ENCODE results near the gene LENEP. TPM values are rescaled to one million over a fixed set of nuclear protein-coding genes. Genes with fewer than 3 reads are reported as not detected.

Gene LENEP
- polyA plus RNA-seq, 2 of the 4 experiments (the other 2 are of a cell fraction): not detected

DNA sequence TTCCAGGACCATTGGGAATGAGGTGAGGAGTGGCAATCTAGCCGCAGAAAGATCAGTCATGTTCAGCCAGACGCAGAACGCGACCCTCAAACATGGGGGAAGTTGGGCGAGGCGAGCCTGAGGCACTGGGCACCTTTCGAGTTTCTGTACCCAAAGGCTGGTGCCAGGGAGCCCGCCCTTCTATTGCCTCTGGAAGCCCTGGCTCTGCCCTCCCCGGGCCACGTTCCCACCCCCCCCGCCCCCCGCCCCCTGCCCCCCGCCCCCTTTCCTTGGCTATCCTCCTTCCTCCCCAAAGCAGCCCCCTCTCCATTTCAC lies 7.0 kb downstream of the LENEP start:
- no peaks in the 10 kb centered on the region for H3K9me3 ChIP-seq
- TF ChIP-seq GATA3 (IDR thresholded peaks at IDR 0.05; ENCODE audit: borderline replicate concordance) (no peak), POLR2A (IDR thresholded peaks at IDR 0.05; ENCODE audit: low read length) (0 out of 2 replicates have a peak, but pooled peaks have one; percentile 11), ZSCAN20 (CRISPR knock-in tag; IDR thresholded peaks at IDR 0.05) (no peak)
- 0% methylated on average over 9 of the region's 13 CpGs for WGBS (ENCODE audit: missing lambda C conversion rate)
- ChIA-PET POLR2A (interaction anchor here (1.8 to 4.8 kb wide), 4 partner anchors 17 to 30 kb away, joined by 7 to 52 read pairs (median 12); partner anchors contain the start of genes CKS1B, FLAD1 and SHC1), CTCF (interaction anchor here (0.5 kb wide), 1 partner anchor 89 kb away, joined by 3 read pairs; no protein-coding TSS in a partner anchor)
- peaks cover 36% of the 10 kb centered on the region for H3K4me1 ChIP-seq
- H3K4me3 ChIP-seq: peak overlapping the region; percentile 80
- H3K4me2 ChIP-seq: peak overlapping the region; percentile 99
- FAIRE-seq: no peak
- DNase-seq (ENCODE audit: low read depth in 1 of 2, low spot score in 1 of 2): peak in 1 of 2 experiments; percentile 55
- peak overlapping the region; percentile 98 to 100 for H3K27ac ChIP-seq
- ATAC-seq: peak in 1 of 2 experiments; percentile 0; a peak in 3 of 6 replicates

DNA sequence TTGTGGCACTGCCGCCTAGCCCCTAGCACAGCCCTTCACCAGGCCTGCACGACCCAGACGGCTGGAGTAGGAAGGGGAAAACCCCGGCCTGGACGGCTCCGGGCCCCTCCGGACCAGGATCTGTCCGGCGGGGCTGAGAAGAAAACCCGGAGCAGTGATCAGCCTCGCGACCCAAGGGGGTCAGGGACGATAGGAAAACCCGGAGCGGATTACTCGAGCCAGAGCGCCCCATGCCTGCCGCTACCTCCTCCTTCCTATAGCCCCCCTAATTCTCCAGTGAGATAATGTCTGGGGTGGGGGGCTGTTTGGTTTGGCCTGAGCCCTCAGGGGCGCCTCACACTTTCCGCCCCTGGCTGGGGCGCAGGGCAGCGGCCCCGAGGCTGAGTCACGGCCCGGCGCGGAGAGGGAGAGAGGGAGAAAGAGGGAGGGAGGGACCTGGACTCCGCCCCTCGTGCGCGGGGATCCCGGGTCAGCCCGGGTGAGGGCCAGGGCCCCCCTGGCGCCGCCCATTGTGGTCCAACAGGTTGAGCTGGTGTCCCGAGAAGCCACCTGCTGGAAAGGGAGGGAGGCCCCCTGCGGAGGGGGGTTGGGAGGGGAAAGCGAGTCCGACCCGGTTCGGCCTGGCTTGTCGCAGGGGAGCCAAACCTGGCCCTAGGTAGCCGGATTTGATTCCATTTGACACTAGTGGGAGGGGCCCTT lies 7.5 kb downstream of the LENEP start:
- ChIA-PET POLR2A (interaction anchor here (0.6 to 4.8 kb wide), 9 partner anchors 10 to 64 kb away, joined by 3 to 52 read pairs (median 5); partner anchors contain the start of genes CKS1B, FLAD1, PMVK and PYGO2), CTCF (no interaction called here)
- DNase-seq (ENCODE audit: low read depth in 1 of 2, low spot score in 1 of 2): peak; percentile 90 to 94
- peak; percentile 87 for TF ChIP-seq TFCP2L1 (CRISPR knock-in tag; IDR thresholded peaks at IDR 0.05)
- peak; percentile 56 for TF ChIP-seq MYC (IDR thresholded peaks at IDR 0.05; ENCODE audit: borderline replicate concordance, low read length)
- TF ChIP-seq ZFP36 (IDR thresholded peaks at IDR 0.05; ENCODE audit: borderline replicate concordance, partially characterized antibody): no peak
- TF ChIP-seq ZNF302 (CRISPR knock-in tag; IDR thresholded peaks at IDR 0.05): no peak
- peak; percentile 22 to 51; a peak in 2 of 5 replicates for TF ChIP-seq EP300 (IDR thresholded peaks at IDR 0.05)
- TF ChIP-seq TP53 (CRISPR knock-in tag; IDR thresholded peaks at IDR 0.05): no peak
- no peak for TF ChIP-seq NPAS2 (CRISPR knock-in tag; IDR thresholded peaks at IDR 0.05; ENCODE audit: borderline replicate concordance)
- TF ChIP-seq, protein P1, sequence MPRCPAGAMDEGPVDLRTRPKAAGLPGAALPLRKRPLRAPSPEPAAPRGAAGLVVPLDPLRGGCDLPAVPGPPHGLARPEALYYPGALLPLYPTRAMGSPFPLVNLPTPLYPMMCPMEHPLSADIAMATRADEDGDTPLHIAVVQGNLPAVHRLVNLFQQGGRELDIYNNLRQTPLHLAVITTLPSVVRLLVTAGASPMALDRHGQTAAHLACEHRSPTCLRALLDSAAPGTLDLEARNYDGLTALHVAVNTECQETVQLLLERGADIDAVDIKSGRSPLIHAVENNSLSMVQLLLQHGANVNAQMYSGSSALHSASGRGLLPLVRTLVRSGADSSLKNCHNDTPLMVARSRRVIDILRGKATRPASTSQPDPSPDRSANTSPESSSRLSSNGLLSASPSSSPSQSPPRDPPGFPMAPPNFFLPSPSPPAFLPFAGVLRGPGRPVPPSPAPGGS (IDR thresholded peaks at IDR 0.05): peak; percentile 63; the same call in 1 of the 3 replicates
- peak; percentile 81 for TF ChIP-seq FOSL2 (IDR thresholded peaks at IDR 0.05)
- TF ChIP-seq FOSL2 (CRISPR knock-in tag; IDR thresholded peaks at IDR 0.05): peak; percentile 98
- peak; percentile 30 for TF ChIP-seq MAFK (IDR thresholded peaks at IDR 0.05; ENCODE audit: partially characterized antibody)
- peak; percentile 60; the same call in 1 of the 2 replicates for TF ChIP-seq JUNB (IDR thresholded peaks at IDR 0.05)
- TF ChIP-seq FOSB (CRISPR knock-in tag; IDR thresholded peaks at IDR 0.05): no peak
- no peak for TF ChIP-seq RCOR1 (IDR thresholded peaks at IDR 0.05; ENCODE audit: low read depth, low read length)
- TF ChIP-seq, protein P2, sequence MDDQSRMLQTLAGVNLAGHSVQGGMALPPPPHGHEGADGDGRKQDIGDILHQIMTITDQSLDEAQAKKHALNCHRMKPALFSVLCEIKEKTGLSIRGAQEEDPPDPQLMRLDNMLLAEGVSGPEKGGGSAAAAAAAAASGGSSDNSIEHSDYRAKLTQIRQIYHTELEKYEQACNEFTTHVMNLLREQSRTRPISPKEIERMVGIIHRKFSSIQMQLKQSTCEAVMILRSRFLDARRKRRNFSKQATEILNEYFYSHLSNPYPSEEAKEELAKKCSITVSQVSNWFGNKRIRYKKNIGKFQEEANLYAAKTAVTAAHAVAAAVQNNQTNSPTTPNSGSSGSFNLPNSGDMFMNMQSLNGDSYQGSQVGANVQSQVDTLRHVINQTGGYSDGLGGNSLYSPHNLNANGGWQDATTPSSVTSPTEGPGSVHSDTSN (IDR thresholded peaks at IDR 0.05): peak; percentile 51
- TF ChIP-seq JUN (IDR thresholded peaks at IDR 0.05): peak; percentile 66 to 89
- TF ChIP-seq RFX5 (IDR thresholded peaks at IDR 0.05): peak; percentile 83
- peak; percentile 94 for TF ChIP-seq MAZ (IDR thresholded peaks at IDR 0.05; ENCODE audit: borderline replicate concordance, low read depth, low read length)
- TF ChIP-seq, protein P3, sequence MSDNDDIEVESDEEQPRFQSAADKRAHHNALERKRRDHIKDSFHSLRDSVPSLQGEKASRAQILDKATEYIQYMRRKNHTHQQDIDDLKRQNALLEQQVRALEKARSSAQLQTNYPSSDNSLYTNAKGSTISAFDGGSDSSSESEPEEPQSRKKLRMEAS (IDR thresholded peaks at IDR 0.05): peak; percentile 91
- peak in 1 of 2 experiments; percentile 27; a peak in 1 of 4 replicates for TF ChIP-seq CEBPB (IDR thresholded peaks at IDR 0.05)
- TF ChIP-seq HOXB5 (CRISPR knock-in tag; IDR thresholded peaks at IDR 0.05): peak; percentile 57; the same call in 1 of the 2 replicates
- TF ChIP-seq, protein P4, sequence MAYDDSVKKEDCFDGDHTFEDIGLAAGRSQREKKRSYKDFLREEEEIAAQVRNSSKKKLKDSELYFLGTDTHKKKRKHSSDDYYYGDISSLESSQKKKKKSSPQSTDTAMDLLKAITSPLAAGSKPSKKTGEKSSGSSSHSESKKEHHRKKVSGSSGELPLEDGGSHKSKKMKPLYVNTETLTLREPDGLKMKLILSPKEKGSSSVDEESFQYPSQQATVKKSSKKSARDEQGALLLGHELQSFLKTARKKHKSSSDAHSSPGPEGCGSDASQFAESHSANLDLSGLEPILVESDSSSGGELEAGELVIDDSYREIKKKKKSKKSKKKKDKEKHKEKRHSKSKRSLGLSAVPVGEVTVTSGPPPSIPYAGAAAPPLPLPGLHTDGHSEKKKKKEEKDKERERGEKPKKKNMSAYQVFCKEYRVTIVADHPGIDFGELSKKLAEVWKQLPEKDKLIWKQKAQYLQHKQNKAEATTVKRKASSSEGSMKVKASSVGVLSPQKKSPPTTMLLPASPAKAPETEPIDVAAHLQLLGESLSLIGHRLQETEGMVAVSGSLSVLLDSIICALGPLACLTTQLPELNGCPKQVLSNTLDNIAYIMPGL (CRISPR knock-in tag; IDR thresholded peaks at IDR 0.05; ENCODE audit: borderline replicate concordance): no peak
- ATAC-seq: peak; percentile 47 to 67
- Histone ChIP-seq H3K4me2 (peak overlapping the region; percentile 99), H3K4me3 (peak overlapping the region; percentile 80), H3K4me1 (peaks cover 36% of the 10 kb centered on the region), H3K27ac (peak overlapping the region; percentile 98 to 100), H3K9me3 (no peaks in the 10 kb centered on the region)
- FAIRE-seq: no peak
- 2% methylated on average over 18 of the region's 43 CpGs for WGBS (ENCODE audit: missing lambda C conversion rate)

All from A549 (cell line).